SK-N-SH (cell line): ENCODE results near the gene CBFA2T3.

Experiments
- CHD2 ChIP-seq: fragments of 150-350 bp; IDR thresholded peaks from 2 replicates; pipeline ENCODE4 v1.6.1; 2018; ENCODE audit warnings: low read length; ENCODE audit not compliant: partially characterized antibody
- CTCF ChIP-seq: fragments of 200-600 bp; sonication (generic); IDR thresholded peaks from 2 replicates; pipeline ENCODE4 v1.6.1; 2017; ENCODE audit warnings: antibody characterized with exemption, mild to moderate bottlenecking, moderate library complexity
- NRF1 ChIP-seq: IDR thresholded peaks from 2 replicates; pipeline ENCODE4 v1.6.1; 2012; ENCODE audit warnings: low read depth, mild to moderate bottlenecking, low read length
- POLR2AphosphoS5 ChIP-seq: IDR thresholded peaks from 2 replicates; pipeline ENCODE4 v1.6.1; 2012; ENCODE audit warnings: low read depth, low read length
- REST ChIP-seq: IDR thresholded peaks from 2 replicates; pipeline ENCODE4 v1.6.1; 2012; ENCODE audit warnings: mild to moderate bottlenecking, low read depth, low read length, moderate library complexity
- SMC3 ChIP-seq: IDR thresholded peaks from 2 replicates; pipeline ENCODE4 v1.6.1; 2012; ENCODE audit warnings: low read depth, low read length, improper control_type of control experiment
- TCF12 ChIP-seq: IDR thresholded peaks from 2 replicates; pipeline ENCODE4 v1.4.0; 2012
- USF1 ChIP-seq: IDR thresholded peaks from 2 replicates; pipeline ENCODE4 v1.4.0; 2012; ENCODE audit warnings: low read depth, borderline replicate concordance
- USF2 ChIP-seq: fragments of 150-350 bp; IDR thresholded peaks from 2 replicates; pipeline ENCODE4 v1.6.1; 2017; ENCODE audit warnings: antibody characterized with exemption, low read length, low read depth, borderline replicate concordance

- TF ChIP-seq SMC3 (no peak), CHD2 (no peak), NRF1 (no peak), POLR2AphosphoS5 (no peak), USF1 (no peak), CTCF (no peak), TCF12 (no peak), USF2 (no peak), REST (no peak)
Measured at GRCh38 chr16:88859381-88860091, 117.5 kb downstream of the CBFA2T3 start.
